SK-N-SH treated with all-trans-retinoic acid at 6 μM for 48 hours (cell line): ENCODE data around the gene EIF1B.

Source experiments
- ARNTL ChIP-seq: fragments of 450-650 bp; formaldehyde crosslinking; IDR thresholded peaks from 2 replicates; pipeline ENCODE4 v1.5.0; 2020; ENCODE audit warnings: low read depth, mild to moderate bottlenecking, moderate library complexity, borderline replicate concordance
- CSDC2 ChIP-seq: fragments of 250-450 bp; sonication (Bioruptor Pico); IDR thresholded peaks from 2 replicates; pipeline ENCODE4 v1.5.0; 2020; ENCODE audit warnings: mild to moderate bottlenecking, moderate library complexity
- GLIS3 ChIP-seq: fragments of 250-450 bp; sonication (Bioruptor Pico); IDR thresholded peaks from 2 replicates; pipeline ENCODE4 v1.5.0; 2020; ENCODE audit warnings: mild to moderate bottlenecking, moderate library complexity
- RARB ChIP-seq: fragments of 250-450 bp; sonication (Bioruptor Pico); IDR thresholded peaks from 2 replicates; pipeline ENCODE4 v1.8.0; 2021; ENCODE audit warnings: mild to moderate bottlenecking, moderate library complexity
- SNAI2 ChIP-seq: fragments of 250-450 bp; sonication (Bioruptor Pico); IDR thresholded peaks from 2 replicates; pipeline ENCODE4 v1.5.0; 2020; ENCODE audit warnings: mild to moderate bottlenecking, moderate library complexity
- TOX ChIP-seq: fragments of 250-450 bp; sonication (Bioruptor Pico); IDR thresholded peaks from 2 replicates; pipeline ENCODE4 v1.8.0; 2021; ENCODE audit warnings: mild to moderate bottlenecking, moderate library complexity, borderline replicate concordance
- ZFP3 ChIP-seq: fragments of 250-450 bp; sonication (Bioruptor Pico); IDR thresholded peaks from 2 replicates; pipeline ENCODE4 v1.5.0; 2020; ENCODE audit warnings: mild to moderate bottlenecking, moderate library complexity
- ZFP30 ChIP-seq: fragments of 450-650 bp; formaldehyde crosslinking; IDR thresholded peaks from 2 replicates; pipeline ENCODE4 v1.5.0; 2022; ENCODE audit warnings: mild to moderate bottlenecking, moderate library complexity
- ZNF565 ChIP-seq: fragments of 450-650 bp; formaldehyde crosslinking; conservative IDR thresholded peaks from 2 replicates; pipeline ENCODE4 v1.5.0; 2020; ENCODE audit warnings: low read depth, mild to moderate bottlenecking, moderate library complexity
- TF ChIP-seq, protein P1 (sequence below): fragments of 250-450 bp; sonication (Bioruptor Pico); IDR thresholded peaks from 2 replicates; pipeline ENCODE4 v1.5.1; 2020; ENCODE audit warnings: low read depth, mild to moderate bottlenecking, moderate library complexity
- TF ChIP-seq, protein P2 (sequence below): fragments of 250-450 bp; sonication (Bioruptor Pico); IDR thresholded peaks from 2 replicates; pipeline ENCODE4 v1.8.0; 2020; ENCODE audit warnings: mild to moderate bottlenecking, moderate library complexity, borderline replicate concordance
- TF ChIP-seq, protein P3 (sequence below): fragments of 250-450 bp; sonication (Bioruptor Pico); IDR thresholded peaks from 2 replicates; pipeline ENCODE4 v1.8.0; 2021; ENCODE audit warnings: low read depth, mild to moderate bottlenecking, moderate library complexity, borderline replicate concordance

GRCh38 chr3:40281995-40282394, 27.5 kb upstream of the EIF1B start:
- TF ChIP-seq RARB (CRISPR knock-in tag) (no peak), CSDC2 (CRISPR knock-in tag) (no peak), TOX (CRISPR knock-in tag) (no peak), GLIS3 (CRISPR knock-in tag) (no peak), ARNTL (no peak), ZNF565 (no peak), ZFP3 (CRISPR knock-in tag) (no peak), ZFP30 (no peak), SNAI2 (CRISPR knock-in tag) (no peak)
- TF ChIP-seq, protein P1, sequence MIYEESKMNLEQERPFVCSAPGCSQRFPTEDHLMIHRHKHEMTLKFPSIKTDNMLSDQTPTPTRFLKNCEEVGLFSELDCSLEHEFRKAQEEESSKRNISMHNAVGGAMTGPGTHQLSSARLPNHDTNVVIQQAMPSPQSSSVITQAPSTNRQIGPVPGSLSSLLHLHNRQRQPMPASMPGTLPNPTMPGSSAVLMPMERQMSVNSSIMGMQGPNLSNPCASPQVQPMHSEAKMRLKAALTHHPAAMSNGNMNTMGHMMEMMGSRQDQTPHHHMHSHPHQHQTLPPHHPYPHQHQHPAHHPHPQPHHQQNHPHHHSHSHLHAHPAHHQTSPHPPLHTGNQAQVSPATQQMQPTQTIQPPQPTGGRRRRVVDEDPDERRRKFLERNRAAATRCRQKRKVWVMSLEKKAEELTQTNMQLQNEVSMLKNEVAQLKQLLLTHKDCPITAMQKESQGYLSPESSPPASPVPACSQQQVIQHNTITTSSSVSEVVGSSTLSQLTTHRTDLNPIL (CRISPR knock-in tag): no peak
- TF ChIP-seq, protein P2, sequence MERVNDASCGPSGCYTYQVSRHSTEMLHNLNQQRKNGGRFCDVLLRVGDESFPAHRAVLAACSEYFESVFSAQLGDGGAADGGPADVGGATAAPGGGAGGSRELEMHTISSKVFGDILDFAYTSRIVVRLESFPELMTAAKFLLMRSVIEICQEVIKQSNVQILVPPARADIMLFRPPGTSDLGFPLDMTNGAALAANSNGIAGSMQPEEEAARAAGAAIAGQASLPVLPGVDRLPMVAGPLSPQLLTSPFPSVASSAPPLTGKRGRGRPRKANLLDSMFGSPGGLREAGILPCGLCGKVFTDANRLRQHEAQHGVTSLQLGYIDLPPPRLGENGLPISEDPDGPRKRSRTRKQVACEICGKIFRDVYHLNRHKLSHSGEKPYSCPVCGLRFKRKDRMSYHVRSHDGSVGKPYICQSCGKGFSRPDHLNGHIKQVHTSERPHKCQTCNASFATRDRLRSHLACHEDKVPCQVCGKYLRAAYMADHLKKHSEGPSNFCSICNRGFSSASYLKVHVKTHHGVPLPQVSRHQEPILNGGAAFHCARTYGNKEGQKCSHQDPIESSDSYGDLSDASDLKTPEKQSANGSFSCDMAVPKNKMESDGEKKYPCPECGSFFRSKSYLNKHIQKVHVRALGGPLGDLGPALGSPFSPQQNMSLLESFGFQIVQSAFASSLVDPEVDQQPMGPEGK (CRISPR knock-in tag): no peak
- TF ChIP-seq, protein P3, sequence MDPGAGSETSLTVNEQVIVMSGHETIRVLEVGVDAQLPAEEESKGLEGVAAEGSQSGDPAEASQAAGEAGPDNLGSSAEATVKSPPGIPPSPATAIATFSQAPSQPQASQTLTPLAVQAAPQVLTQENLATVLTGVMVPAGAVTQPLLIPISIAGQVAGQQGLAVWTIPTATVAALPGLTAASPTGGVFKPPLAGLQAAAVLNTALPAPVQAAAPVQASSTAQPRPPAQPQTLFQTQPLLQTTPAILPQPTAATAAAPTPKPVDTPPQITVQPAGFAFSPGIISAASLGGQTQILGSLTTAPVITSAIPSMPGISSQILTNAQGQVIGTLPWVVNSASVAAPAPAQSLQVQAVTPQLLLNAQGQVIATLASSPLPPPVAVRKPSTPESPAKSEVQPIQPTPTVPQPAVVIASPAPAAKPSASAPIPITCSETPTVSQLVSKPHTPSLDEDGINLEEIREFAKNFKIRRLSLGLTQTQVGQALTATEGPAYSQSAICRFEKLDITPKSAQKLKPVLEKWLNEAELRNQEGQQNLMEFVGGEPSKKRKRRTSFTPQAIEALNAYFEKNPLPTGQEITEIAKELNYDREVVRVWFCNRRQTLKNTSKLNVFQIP (CRISPR knock-in tag): no peak
